ENCODE measurements around the gene USP30. TPM values are rescaled to one million over a fixed set of nuclear protein-coding genes. Genes with fewer than 3 reads are reported as not detected.

USP30 gene
- total and polyA plus RNA-seq, 5 experiments from 2014 or later: 9.8 to 12.1 (median 10.2) TPM

GRCh38 chr12:109102491-109102890 lies 50.1 kb downstream of the USP30 start:
- Mint-ChIP-seq H3K9me3 (no peaks in the 10 kb centered on the region), H3K4me3 (no peak overlapping the region), H3K27ac (no peak overlapping the region), H3K4me1 (peaks cover 16 to 32% (median 27%) of the 10 kb centered on the region in 4 donors), H3K27me3 (no peaks in the 10 kb centered on the region), H3K36me3 (peaks cover 0 to 55% (median 13%) of the 10 kb centered on the region in 3 donors)
- POLR2A ChIA-PET: no interaction called here
- no peak for DNase-seq
- ATAC-seq: no peak

GRCh38 chr12:109105176-109105575 lies 52.8 kb downstream of the USP30 start:
- H3K36me3 Mint-ChIP-seq: peaks cover 0 to 75% (median 17%) of the 10 kb centered on the region in 3 donors
- no peak overlapping the region for H3K27ac Mint-ChIP-seq
- H3K27me3 Mint-ChIP-seq: no peaks in the 10 kb centered on the region
- ATAC-seq: no peak
- no peak for DNase-seq
- H3K4me3 Mint-ChIP-seq: no peak overlapping the region
- H3K4me1 Mint-ChIP-seq: peaks cover 7 to 10% (median 9%) of the 10 kb centered on the region in 4 donors
- POLR2A ChIA-PET: no interaction called here
- no peaks in the 10 kb centered on the region for H3K9me3 Mint-ChIP-seq

- H3K27ac Mint-ChIP-seq: peak overlapping the region in 9 of 10 donors; percentile 62 to 94 (median 85)
- DNase-seq (no peak), ATAC-seq (no peak)
- POLR2A ChIA-PET: no interaction called here
- peak overlapping the region in 4 of 10 donors; percentile 73 to 88 (median 80) for H3K4me3 Mint-ChIP-seq
- peaks cover 0 to 27% (median 17%) of the 10 kb centered on the region in 4 donors for H3K4me1 Mint-ChIP-seq
- peaks cover 0 to 40% (median 6%) of the 10 kb centered on the region in 3 donors for H3K36me3 Mint-ChIP-seq
- no peaks in the 10 kb centered on the region for H3K9me3 Mint-ChIP-seq
- H3K27me3 Mint-ChIP-seq: no peaks in the 10 kb centered on the region
These were observed 57.5 kb downstream of the USP30 start for GRCh38 chr12:109109746-109110350.

GRCh38 chr12:109110988-109111495 lies 58.7 kb downstream of the USP30 start:
- POLR2A ChIA-PET: interaction anchor here (0.7 to 1.4 kb wide), 3 partner anchors 17 to 58 kb away, joined by 3 read pairs; partner anchors contain the start of gene USP30
- ATAC-seq: peak; percentile 83 to 90
- H3K9me3 Mint-ChIP-seq: no peaks in the 10 kb centered on the region
- H3K4me3 Mint-ChIP-seq: peak overlapping the region; percentile 73 to 88 (median 86)
- peak; percentile 30 to 75 (median 50) for DNase-seq
- H3K27me3 Mint-ChIP-seq: no peaks in the 10 kb centered on the region
- peaks cover 3 to 39% (median 22%) of the 10 kb centered on the region in 4 donors for H3K4me1 Mint-ChIP-seq
- H3K36me3 Mint-ChIP-seq: peaks cover 0 to 31% (median 6%) of the 10 kb centered on the region in 3 donors
- H3K27ac Mint-ChIP-seq: peak overlapping the region; percentile 70 to 95 (median 89)

- DNase-seq (no peak), ATAC-seq (no peak)
- Mint-ChIP-seq H3K4me3 (no peak overlapping the region), H3K9me3 (no peaks in the 10 kb centered on the region), H3K4me1 (peaks cover 3 to 41% (median 22%) of the 10 kb centered on the region in 4 donors), H3K27ac (peak overlapping the region in 1 of 10 donors; percentile 29), H3K27me3 (no peaks in the 10 kb centered on the region), H3K36me3 (peaks cover 0 to 18% (median under 1%) of the 10 kb centered on the region in 3 donors)
- POLR2A ChIA-PET: interaction anchor here (1.4 kb wide), 1 partner anchor 14 kb away, joined by 3 read pairs; no protein-coding TSS in a partner anchor
These were observed 60.5 kb downstream of the USP30 start for GRCh38 chr12:109112720-109113465.

DNA sequence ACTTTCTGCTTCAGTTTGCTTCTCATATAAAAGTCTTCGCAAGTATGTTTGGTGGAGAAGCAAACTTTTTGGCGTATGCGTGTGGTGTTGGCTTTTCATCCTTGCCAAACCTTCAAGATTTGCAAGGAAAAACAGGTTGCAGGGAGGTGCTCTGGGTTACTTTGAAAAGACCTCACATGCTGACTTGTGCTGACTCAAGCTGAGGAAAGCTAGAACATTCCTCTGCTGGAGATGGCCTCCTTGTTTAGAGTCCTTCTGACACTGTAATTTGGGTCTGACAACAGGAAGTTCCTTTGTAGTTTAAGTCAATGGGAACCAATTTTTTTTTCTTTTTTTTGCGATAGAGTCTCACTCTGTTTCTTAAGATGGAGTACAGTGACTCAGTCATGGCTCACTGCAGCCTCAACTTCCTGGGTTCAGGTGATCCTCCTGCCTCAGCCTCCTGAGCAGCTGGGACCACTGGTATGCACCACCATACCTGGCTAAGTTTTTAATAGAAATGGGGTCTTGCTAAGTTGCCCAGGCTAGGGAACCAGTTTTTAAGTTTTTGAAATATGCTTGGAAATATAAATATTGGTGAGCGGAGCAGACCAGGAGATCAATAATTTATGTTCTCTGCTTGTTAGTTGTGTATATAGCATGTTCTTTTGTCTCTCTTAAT lies 61.4 kb downstream of the USP30 start:
- Mint-ChIP-seq H3K9me3 (no peaks in the 10 kb centered on the region), H3K27ac (peak overlapping the region in 5 of 10 donors; percentile 29 to 76 (median 40)), H3K4me3 (peak overlapping the region in 5 of 10 donors; percentile 19 to 43 (median 33)), H3K4me1 (peaks cover 3 to 41% (median 22%) of the 10 kb centered on the region in 4 donors), H3K36me3 (peaks cover 0 to 11% (median 0%) of the 10 kb centered on the region in 3 donors), H3K27me3 (no peaks in the 10 kb centered on the region)
- no peak for DNase-seq
- no peak for ATAC-seq
- POLR2A ChIA-PET: no interaction called here

GRCh38 chr12:109114644-109115043 lies 62.3 kb downstream of the USP30 start:
- ATAC-seq (no peak), DNase-seq (no peak)
- no peak overlapping the region for H3K27ac Mint-ChIP-seq
- H3K4me1 Mint-ChIP-seq: peaks cover 3 to 41% (median 22%) of the 10 kb centered on the region in 4 donors
- POLR2A ChIA-PET: no interaction called here
- no peaks in the 10 kb centered on the region for H3K9me3 Mint-ChIP-seq
- peak overlapping the region in 1 of 10 donors; percentile 33 for H3K4me3 Mint-ChIP-seq
- H3K36me3 Mint-ChIP-seq: peaks cover 0 to 5% (median 0%) of the 10 kb centered on the region in 3 donors
- H3K27me3 Mint-ChIP-seq: no peaks in the 10 kb centered on the region

GRCh38 chr12:109115404-109115757 lies 63.0 kb downstream of the USP30 start:
- peaks cover 3 to 39% (median 22%) of the 10 kb centered on the region in 4 donors for H3K4me1 Mint-ChIP-seq
- H3K27me3 Mint-ChIP-seq: no peaks in the 10 kb centered on the region
- peaks cover 0 to 3% (median 0%) of the 10 kb centered on the region in 3 donors for H3K36me3 Mint-ChIP-seq
- DNase-seq (no peak), ATAC-seq (no peak)
- H3K9me3 Mint-ChIP-seq: no peaks in the 10 kb centered on the region
- no peak overlapping the region for H3K27ac Mint-ChIP-seq
- POLR2A ChIA-PET: no interaction called here
- peak overlapping the region in 4 of 10 donors; percentile 11 to 43 (median 26) for H3K4me3 Mint-ChIP-seq

GRCh38 chr12:109115758-109116610 lies 63.6 kb downstream of the USP30 start, which contains the start of gene ACACB:
Gene ACACB, plus strand, starts transcription at chr12:109116587. Its CDS starts 22,819 bp downstream, at chr12:109139406.
- ATAC-seq (no peak), DNase-seq (no peak)
- Mint-ChIP-seq H3K27ac (peak within 1 kb of the TSS in 1 of 10 donors; percentile 19), H3K36me3 (peaks cover 0 to 3% (median 0%) of the 10 kb centered on the region in 3 donors), H3K27me3 (no peaks in the 10 kb centered on the region), H3K9me3 (no peaks in the 10 kb centered on the region), H3K4me1 (peaks cover 3 to 36% (median 21%) of the 10 kb centered on the region in 4 donors), H3K4me3 (peak within 1 kb of the TSS in 6 of 10 donors; percentile 12 to 43 (median 32))
- POLR2A ChIA-PET: interaction anchor here (0.6 kb wide), 1 partner anchor 158 kb away, joined by 4 read pairs; no protein-coding TSS in a partner anchor

- no peak overlapping the region for H3K4me3 Mint-ChIP-seq
- POLR2A ChIA-PET: interaction anchor here (0.6 kb wide), 1 partner anchor 158 kb away, joined by 4 read pairs; no protein-coding TSS in a partner anchor
- no peaks in the 10 kb centered on the region for H3K9me3 Mint-ChIP-seq
- peaks cover 0 to 3% (median 0%) of the 10 kb centered on the region in 3 donors for H3K36me3 Mint-ChIP-seq
- no peaks in the 10 kb centered on the region for H3K27me3 Mint-ChIP-seq
- no peak for DNase-seq
- ATAC-seq: no peak
- peaks cover 3 to 36% (median 20%) of the 10 kb centered on the region in 4 donors for H3K4me1 Mint-ChIP-seq
- H3K27ac Mint-ChIP-seq: no peak overlapping the region
These were observed 64.2 kb downstream of the USP30 start for GRCh38 chr12:109116611-109116949.

DNA sequence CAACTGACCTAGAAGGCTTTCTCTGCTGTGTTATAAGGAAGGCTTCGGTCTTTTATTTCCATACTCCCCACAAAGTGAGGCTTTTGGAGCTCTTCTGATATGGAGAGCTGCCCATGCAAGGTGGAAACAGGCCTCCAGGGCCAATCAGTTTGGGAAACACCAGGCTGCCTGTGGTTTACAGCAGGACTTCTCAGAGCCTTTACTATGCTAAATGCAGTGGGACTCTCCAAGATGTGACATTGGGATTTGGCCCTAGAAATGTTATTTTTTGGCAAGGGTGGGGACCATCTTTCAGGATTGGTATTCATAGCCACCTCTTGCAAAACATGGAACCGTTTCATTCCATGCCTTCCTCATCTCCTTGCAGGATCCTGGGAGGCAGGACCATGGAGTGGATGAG lies 67.7 kb downstream of the USP30 start:
- Mint-ChIP-seq H3K27ac (no peak overlapping the region), H3K36me3 (peaks cover 0 to 3% (median 3%) of the 10 kb centered on the region in 3 donors), H3K9me3 (no peaks in the 10 kb centered on the region), H3K4me1 (peaks cover 3 to 13% (median 9%) of the 10 kb centered on the region in 4 donors), H3K27me3 (no peaks in the 10 kb centered on the region), H3K4me3 (no peak overlapping the region)
- ATAC-seq (no peak), DNase-seq (no peak)
- POLR2A ChIA-PET: no interaction called here

GRCh38 chr12:109120557-109120956 lies 68.2 kb downstream of the USP30 start:
- peaks cover 0 to 3% (median 3%) of the 10 kb centered on the region in 3 donors for H3K36me3 Mint-ChIP-seq
- POLR2A ChIA-PET: no interaction called here
- peaks cover 3 to 9% (median 6%) of the 10 kb centered on the region in 4 donors for H3K4me1 Mint-ChIP-seq

More at GRCh38 chr12:109120557-109120956, 68.2 kb downstream of the USP30 start:
- no peak overlapping the region for H3K27ac Mint-ChIP-seq
- H3K9me3 Mint-ChIP-seq: no peaks in the 10 kb centered on the region
- H3K4me3 Mint-ChIP-seq: no peak overlapping the region
- ATAC-seq: no peak
- H3K27me3 Mint-ChIP-seq: no peaks in the 10 kb centered on the region
- DNase-seq: no peak

All from naive thymus-derived CD8-positive, alpha-beta T cell (primary cell).